GM23338 (cell line): Measurements from ENCODE around the gene RXYLT1.

ENCODE experiments used
- EZH2phosphoT487 ChIP-seq: fragments of 200-600 bp; sonication (generic); IDR thresholded peaks from one replicate; pipeline ENCODE4 v1.8.1; 2018; ENCODE audit warnings: antibody characterized with exemption; ENCODE audit not compliant: unreplicated experiment
- JUNB ChIP-seq: IDR thresholded peaks from one replicate; pipeline ENCODE4 v1.6.1; 2016; ENCODE audit warnings: antibody characterized with exemption; ENCODE audit not compliant: unreplicated experiment
- TF ChIP-seq, protein P1 (sequence below), 2 experiments: fragments of 200-600 bp in 1 of 2; sonication (generic) in 1 of 2; conservative IDR thresholded peaks; 2 replicates each; pipeline versions ENCODE4 v1.5.1 to v1.6.1; 2016 to 2017; ENCODE audit warnings: antibody characterized with exemption in 2 of 2, low read depth in 2 of 2, mild to moderate bottlenecking in 2 of 2, moderate library complexity in 1 of 2

- TF ChIP-seq JUNB (no peak), EZH2phosphoT487 (no peak)
- TF ChIP-seq, protein P1, sequence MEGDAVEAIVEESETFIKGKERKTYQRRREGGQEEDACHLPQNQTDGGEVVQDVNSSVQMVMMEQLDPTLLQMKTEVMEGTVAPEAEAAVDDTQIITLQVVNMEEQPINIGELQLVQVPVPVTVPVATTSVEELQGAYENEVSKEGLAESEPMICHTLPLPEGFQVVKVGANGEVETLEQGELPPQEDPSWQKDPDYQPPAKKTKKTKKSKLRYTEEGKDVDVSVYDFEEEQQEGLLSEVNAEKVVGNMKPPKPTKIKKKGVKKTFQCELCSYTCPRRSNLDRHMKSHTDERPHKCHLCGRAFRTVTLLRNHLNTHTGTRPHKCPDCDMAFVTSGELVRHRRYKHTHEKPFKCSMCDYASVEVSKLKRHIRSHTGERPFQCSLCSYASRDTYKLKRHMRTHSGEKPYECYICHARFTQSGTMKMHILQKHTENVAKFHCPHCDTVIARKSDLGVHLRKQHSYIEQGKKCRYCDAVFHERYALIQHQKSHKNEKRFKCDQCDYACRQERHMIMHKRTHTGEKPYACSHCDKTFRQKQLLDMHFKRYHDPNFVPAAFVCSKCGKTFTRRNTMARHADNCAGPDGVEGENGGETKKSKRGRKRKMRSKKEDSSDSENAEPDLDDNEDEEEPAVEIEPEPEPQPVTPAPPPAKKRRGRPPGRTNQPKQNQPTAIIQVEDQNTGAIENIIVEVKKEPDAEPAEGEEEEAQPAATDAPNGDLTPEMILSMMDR (conservative IDR thresholded peaks at IDR 0.05; ENCODE audit: low read depth in 2 of 2): no peak
Observed at GRCh38 chr12:63821781-63822251, 42.1 kb downstream of the RXYLT1 start.
